ENCODE measurements around the gene ELOVL7. TPM values are rescaled to one million over a fixed set of nuclear protein-coding genes. Genes with fewer than 3 reads are reported as not detected.
"Not testable (repeated sequence)": the region's sequence is repeated elsewhere in the genome, so short reads cannot be mapped to it uniquely, and the experiment has no call there.

Gene ELOVL7
- total RNA-seq, 4 donors from 2014 or later: 16.6 to 57.6 (median 40.4) TPM

DNA sequence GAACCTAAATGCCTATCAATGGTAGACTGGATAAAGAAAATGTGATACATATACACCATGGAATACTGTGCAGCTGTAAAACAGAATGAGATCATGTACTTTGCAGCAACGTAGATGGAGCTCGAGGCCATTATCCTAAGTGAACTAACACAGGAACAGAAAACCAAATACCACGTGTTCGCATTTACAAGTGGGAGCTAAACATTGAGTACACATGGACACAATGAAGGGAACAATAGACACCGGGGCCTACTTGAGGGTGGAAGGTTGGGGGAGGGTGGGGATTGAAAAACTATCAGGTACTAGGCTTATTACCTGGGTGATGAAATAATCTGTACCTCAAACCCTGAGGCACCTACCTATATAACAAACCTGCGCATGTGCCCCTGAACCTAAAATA, 121.7 kb downstream of the ELOVL7 start:
- no peaks in the 10 kb centered on the region for H3K36me3 ChIP-seq
- no peak for DNase-seq (ENCODE audit: low spot score in 2 of 2)
- H3K4me1 ChIP-seq: peaks cover 4% of the 10 kb centered on the region
- no peaks in the 10 kb centered on the region for H3K27me3 ChIP-seq
- 58% methylated on average over 6 of the region's 6 CpGs for WGBS
- TF ChIP-seq POLR2A (IDR thresholded peaks at IDR 0.05): no peak
- no peak for TF ChIP-seq EP300 (IDR thresholded peaks at IDR 0.05)
- no peak for TF ChIP-seq POLR2AphosphoS5 (IDR thresholded peaks at IDR 0.05)
- TF ChIP-seq, protein P1, sequence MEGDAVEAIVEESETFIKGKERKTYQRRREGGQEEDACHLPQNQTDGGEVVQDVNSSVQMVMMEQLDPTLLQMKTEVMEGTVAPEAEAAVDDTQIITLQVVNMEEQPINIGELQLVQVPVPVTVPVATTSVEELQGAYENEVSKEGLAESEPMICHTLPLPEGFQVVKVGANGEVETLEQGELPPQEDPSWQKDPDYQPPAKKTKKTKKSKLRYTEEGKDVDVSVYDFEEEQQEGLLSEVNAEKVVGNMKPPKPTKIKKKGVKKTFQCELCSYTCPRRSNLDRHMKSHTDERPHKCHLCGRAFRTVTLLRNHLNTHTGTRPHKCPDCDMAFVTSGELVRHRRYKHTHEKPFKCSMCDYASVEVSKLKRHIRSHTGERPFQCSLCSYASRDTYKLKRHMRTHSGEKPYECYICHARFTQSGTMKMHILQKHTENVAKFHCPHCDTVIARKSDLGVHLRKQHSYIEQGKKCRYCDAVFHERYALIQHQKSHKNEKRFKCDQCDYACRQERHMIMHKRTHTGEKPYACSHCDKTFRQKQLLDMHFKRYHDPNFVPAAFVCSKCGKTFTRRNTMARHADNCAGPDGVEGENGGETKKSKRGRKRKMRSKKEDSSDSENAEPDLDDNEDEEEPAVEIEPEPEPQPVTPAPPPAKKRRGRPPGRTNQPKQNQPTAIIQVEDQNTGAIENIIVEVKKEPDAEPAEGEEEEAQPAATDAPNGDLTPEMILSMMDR (IDR thresholded peaks at IDR 0.05): no peak
- no peak overlapping the region for H3K4me3 ChIP-seq
- no peaks in the 10 kb centered on the region for H3K9me3 ChIP-seq
- no peak overlapping the region for H3K27ac ChIP-seq

DNA sequence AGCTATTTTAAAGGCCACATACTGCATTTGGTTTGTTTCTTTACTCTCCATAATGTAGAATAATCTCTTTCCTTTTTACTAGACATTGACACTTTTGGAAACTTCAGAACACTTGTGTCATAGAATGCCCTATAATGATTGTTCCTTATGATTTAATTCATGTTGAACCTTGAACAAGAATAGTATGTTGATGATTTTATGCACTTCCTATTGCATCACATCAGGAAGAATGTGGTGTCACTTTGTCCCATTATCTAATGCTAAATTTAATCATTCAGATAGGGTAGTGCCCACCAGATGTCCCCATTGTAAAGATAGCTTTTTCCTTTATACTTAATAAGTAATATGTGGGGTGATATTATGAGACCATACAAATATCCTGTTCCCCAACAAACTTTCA, 124.7 kb downstream of the ELOVL7 start:
- H3K4me1 ChIP-seq: peaks cover 7% of the 10 kb centered on the region
- H3K36me3 ChIP-seq: no peaks in the 10 kb centered on the region
- no peak overlapping the region for H3K4me3 ChIP-seq
- no peaks in the 10 kb centered on the region for H3K27me3 ChIP-seq
- DNase-seq (ENCODE audit: low spot score in 2 of 2): no peak
- TF ChIP-seq POLR2AphosphoS5 (IDR thresholded peaks at IDR 0.05): no peak
- no peak for TF ChIP-seq EP300 (IDR thresholded peaks at IDR 0.05)
- TF ChIP-seq, protein P1 (IDR thresholded peaks at IDR 0.05): no peak
- no peak for TF ChIP-seq POLR2A (IDR thresholded peaks at IDR 0.05)
- no peaks in the 10 kb centered on the region for H3K9me3 ChIP-seq
- H3K27ac ChIP-seq: no peak overlapping the region

DNA sequence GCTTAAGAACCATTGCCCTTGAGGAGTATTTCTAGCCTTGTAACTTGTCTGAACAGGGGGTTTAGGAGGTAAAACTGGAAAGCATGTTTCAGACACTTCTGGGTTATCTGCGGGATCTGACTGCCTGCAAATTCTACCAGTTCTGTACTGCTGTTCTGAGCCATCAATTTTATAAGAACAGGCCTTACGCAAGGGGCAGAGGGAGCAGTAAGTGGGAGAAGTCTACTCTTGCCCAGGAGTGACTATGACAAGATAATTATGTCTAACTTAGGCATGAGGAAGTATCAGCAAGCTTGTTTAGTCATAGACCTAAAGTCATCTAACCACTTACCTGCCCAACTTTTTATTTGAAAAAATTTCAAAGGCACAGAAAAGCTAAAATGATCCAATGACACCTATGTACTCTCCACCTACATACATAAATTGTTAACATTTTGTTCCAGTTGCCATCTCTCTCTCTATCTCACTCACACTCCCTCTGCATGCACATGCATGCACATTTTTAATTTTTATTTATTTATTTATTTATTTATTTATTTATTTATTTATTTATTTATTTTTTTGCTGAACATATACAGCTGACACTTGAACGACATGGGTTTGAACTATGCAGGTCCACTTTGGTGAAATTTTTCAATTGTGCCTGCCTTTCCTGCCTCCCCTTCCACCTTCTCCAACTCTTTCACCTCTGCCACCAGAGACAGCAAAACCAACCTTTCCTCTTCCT, 125.7 kb downstream of the ELOVL7 start:
- Histone ChIP-seq H3K9me3 (no peaks in the 10 kb centered on the region), H3K27me3 (no peaks in the 10 kb centered on the region), H3K4me1 (peaks cover 7% of the 10 kb centered on the region), H3K4me3 (no peak overlapping the region), H3K27ac (peak overlapping the region; percentile 33), H3K36me3 (no peaks in the 10 kb centered on the region)
- TF ChIP-seq POLR2AphosphoS5 (IDR thresholded peaks at IDR 0.05): no peak
- no peak for TF ChIP-seq EP300 (IDR thresholded peaks at IDR 0.05)
- TF ChIP-seq, protein P1 (IDR thresholded peaks at IDR 0.05): no peak
- 66% methylated on average over 3 of the region's 3 CpGs for WGBS
- no peak for DNase-seq (ENCODE audit: low spot score in 2 of 2)

DNA sequence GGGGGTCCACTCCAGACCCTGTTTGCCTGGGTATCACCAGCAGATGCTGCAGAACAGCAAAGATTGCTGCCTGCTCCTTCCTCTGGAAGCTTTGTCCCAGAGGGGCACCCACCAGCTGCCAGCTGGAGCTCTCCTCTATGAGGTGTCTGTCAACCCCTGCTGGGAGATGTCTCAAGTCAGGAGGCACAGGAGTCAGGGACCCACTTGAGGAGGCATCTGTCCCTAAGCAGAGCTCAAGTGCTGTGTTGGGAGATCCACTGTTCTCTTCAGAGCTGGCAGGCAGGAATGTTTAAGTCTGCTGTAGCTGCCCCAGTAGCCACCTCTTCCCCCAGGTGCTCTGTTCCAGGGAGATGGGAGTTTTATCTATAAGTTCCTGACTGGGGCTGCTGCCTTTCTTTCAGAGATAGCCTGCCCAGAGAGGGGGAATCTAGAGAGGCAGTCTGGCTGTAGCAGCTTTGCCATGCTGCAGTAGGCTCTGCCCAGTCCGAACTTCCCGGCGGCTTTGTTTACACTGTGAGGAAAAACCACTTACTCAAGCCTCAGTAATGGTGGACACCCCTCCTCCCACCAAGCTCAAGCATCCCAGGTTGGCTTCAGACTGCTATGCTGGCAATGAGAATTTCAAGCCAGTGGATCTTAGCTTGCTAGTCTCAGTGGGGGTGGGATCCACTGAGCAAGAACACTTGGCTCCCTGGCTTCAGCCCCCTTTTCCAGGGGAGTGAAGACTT, 128.7 kb downstream of the ELOVL7 start:
- not testable (repeated sequence) for H3K4me3 ChIP-seq; H3K9me3 ChIP-seq; H3K36me3 ChIP-seq; DNase-seq (ENCODE audit: low spot score in 2 of 2); H3K4me1 ChIP-seq; H3K27me3 ChIP-seq; H3K27ac ChIP-seq
- WGBS: 95% methylated on average over 3 of the region's 3 CpGs

DNA sequence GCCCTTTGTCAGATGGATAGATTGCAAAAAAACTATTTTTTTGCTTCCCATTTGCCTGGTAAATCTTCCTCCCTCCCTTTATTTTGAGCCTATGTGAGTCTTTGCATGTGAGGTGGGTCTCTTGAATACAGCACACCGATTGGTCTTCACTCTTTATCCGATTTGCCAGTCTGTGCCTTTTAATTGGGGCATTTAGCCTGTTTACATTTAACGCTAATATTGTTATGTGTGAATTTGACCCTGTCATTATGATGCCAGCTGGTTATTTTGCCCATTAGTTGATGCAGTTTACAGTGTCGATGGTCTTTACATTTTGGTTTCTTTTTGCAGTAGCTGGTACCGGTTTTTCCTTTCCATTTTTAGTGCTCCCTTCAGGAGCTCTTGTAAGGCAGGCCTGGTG, 131.1 kb downstream of the ELOVL7 start:
- Histone ChIP-seq H3K27ac (no peak overlapping the region), H3K4me1 (peaks cover 7% of the 10 kb centered on the region), H3K4me3 (no peak overlapping the region), H3K27me3 (no peaks in the 10 kb centered on the region), H3K9me3 (no peaks in the 10 kb centered on the region), H3K36me3 (no peaks in the 10 kb centered on the region)
- DNase-seq (ENCODE audit: low spot score in 2 of 2): no peak
- TF ChIP-seq, protein P1 (IDR thresholded peaks at IDR 0.05): no peak
- TF ChIP-seq POLR2A (IDR thresholded peaks at IDR 0.05): no peak
- no peak for TF ChIP-seq EP300 (IDR thresholded peaks at IDR 0.05)
- no peak for TF ChIP-seq POLR2AphosphoS5 (IDR thresholded peaks at IDR 0.05)
- 98% methylated on average over 5 of the region's 5 CpGs for WGBS

DNA sequence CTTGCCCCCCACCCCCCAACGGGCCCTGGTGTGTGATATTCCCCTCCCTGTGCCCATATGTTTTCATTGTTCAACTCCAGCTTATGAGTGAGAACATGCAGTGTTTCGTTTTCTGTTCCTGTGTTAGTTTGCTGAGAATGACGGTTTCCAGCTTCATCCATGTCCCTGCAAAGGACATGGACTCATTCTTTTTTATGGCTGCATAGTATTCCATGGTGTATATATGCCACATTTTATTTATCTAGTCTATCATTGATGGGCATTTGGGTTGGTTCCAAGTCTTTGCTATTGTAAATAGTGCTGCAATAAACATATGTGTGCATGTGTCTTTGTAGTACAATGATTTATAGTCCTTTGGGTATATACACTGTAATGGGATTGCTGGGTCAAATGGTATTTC, 132.2 kb downstream of the ELOVL7 start:
- not testable (repeated sequence) for DNase-seq (ENCODE audit: low spot score in 2 of 2); H3K4me3 ChIP-seq
- WGBS: 80% methylated on average over 3 of the region's 3 CpGs

More for the DNA sequence above, 132.2 kb downstream of the ELOVL7 start:
- H3K27me3 ChIP-seq, H3K27ac ChIP-seq, H3K4me1 ChIP-seq, H3K9me3 ChIP-seq, H3K36me3 ChIP-seq: not testable (repeated sequence)

All from suprapubic skin (tissue), 4 donors.